HG03196 (cell line): ENCODE data around the gene MED17.

ENCODE experiments used
- ATAC-seq: cut with Tn5 transposase; IDR thresholded peaks from one replicate; pipeline ENCODE4 v1.9.1; 2021; ENCODE audit not compliant: unreplicated experiment

The MED17 gene

GRCh38 chr11:93846411-93846810 is 62.3 kb downstream of the MED17 start:
- ATAC-seq, result no peak

- no peak for ATAC-seq
Observed at GRCh38 chr11:93849201-93849600, 65.1 kb downstream of the MED17 start.

- ATAC-seq, result no peak
Observed at GRCh38 chr11:93849751-93850593, 65.9 kb downstream of the MED17 start.

GRCh38 chr11:93850594-93851018 is 66.5 kb downstream of the MED17 start, which contains the start of gene VSTM5:
TSS of gene VSTM5 (minus strand) at chr11:93850618. CDS start at chr11:93850502, 116 bp downstream.
- ATAC-seq, result no peak

GRCh38 chr11:93852242-93852641 is 68.2 kb downstream of the MED17 start:
- ATAC-seq, result no peak

GRCh38 chr11:93857413-93858120 is 73.5 kb downstream of the MED17 start:
- ATAC-seq, result no peak

- no peak for ATAC-seq
Observed at GRCh38 chr11:93858121-93858775, 74.2 kb downstream of the MED17 start.

- ATAC-seq, result no peak
Observed at GRCh38 chr11:93861808-93862207, 77.7 kb downstream of the MED17 start.
